ENCODE results near the gene SRPX.

- TF ChIP-seq CTCF (IDR thresholded peaks at IDR 0.05) (no peak), ZFX (IDR thresholded peaks at IDR 0.05; ENCODE audit: borderline replicate concordance) (no peak)
Observed at GRCh38 chrX:38224160-38224559, 3.5 kb upstream of the SRPX start.
